Activated naive CD4-positive, alpha-beta T cell treated with anti-CD3 and anti-CD28 coated beads, Interleukin-2, amount 10 ng/mL, durations not matched to agents 7 days and 5 days (primary cell): Measurements from ENCODE around the gene LYSMD3.

Source experiments
- CTCF ChIA-PET: fragments of 350-600 bp; sonication (Branson Sonifier 250); formaldehyde crosslinking; loops from one replicate; lab custom pipeline; 2021; ENCODE audit warnings: antibody characterized with exemption; lab: Charles Lee
- DNase-seq: peaks from one replicate; pipeline ENCODE4 v3.0.0-alpha.2; 2020
- H3K27ac Mint-ChIP-seq: one replicate; pipeline ENCODE4 v1.8.0; 2021; ENCODE audit warnings: mild to moderate bottlenecking, moderate library complexity, mixed read lengths
- H3K27me3 Mint-ChIP-seq: one replicate; pipeline ENCODE4 v1.8.0; 2021; ENCODE audit warnings: mild to moderate bottlenecking, mixed read lengths
- H3K36me3 Mint-ChIP-seq: one replicate; pipeline ENCODE4 v1.8.0; 2021; ENCODE audit warnings: mixed read lengths
- H3K4me1 Mint-ChIP-seq: one replicate; pipeline ENCODE4 v1.8.0; 2021; ENCODE audit warnings: mixed read lengths
- H3K4me3 Mint-ChIP-seq: one replicate; pipeline ENCODE4 v1.8.0; 2021; ENCODE audit warnings: mild to moderate bottlenecking, moderate library complexity, mixed read lengths
- H3K9me3 Mint-ChIP-seq: one replicate; pipeline ENCODE4 v1.8.0; 2021; ENCODE audit warnings: mixed read lengths

Gene LYSMD3

DNA sequence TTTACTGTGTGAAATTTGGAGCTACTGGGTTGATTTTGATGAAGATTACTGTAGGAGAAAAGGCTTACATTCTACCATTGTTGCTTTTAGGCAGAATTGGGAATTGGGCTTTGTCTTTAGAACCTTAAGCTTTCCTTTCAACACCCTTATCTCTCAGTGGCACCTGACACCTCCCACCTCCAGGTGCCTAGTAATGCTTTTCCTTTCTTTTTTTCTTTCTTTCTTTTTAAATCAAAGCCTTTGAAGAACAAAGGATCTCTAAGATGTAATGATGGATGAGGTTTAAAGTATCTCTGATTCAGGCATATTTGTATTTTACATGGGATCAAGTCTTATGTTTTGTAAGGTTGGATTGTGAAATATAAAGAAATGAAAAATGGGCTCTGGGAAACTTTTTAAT, 26.3 kb upstream of the LYSMD3 start:
- CTCF ChIA-PET: no interaction called here
- no peak overlapping the region for H3K4me3 Mint-ChIP-seq
- H3K27me3 Mint-ChIP-seq: peaks cover 47% of the 10 kb centered on the region
- H3K27ac Mint-ChIP-seq: no peak overlapping the region
- peaks cover 10% of the 10 kb centered on the region for H3K4me1 Mint-ChIP-seq
- no peaks in the 10 kb centered on the region for H3K36me3 Mint-ChIP-seq
- DNase-seq: no peak
- no peaks in the 10 kb centered on the region for H3K9me3 Mint-ChIP-seq

GRCh38 chr5:90554358-90555006, 25.1 kb upstream of the LYSMD3 start:
- Mint-ChIP-seq H3K9me3 (no peaks in the 10 kb centered on the region), H3K4me1 (peaks cover 10% of the 10 kb centered on the region), H3K36me3 (no peaks in the 10 kb centered on the region), H3K27me3 (peaks cover 53% of the 10 kb centered on the region), H3K27ac (no peak overlapping the region), H3K4me3 (no peak overlapping the region)
- CTCF ChIA-PET: no interaction called here
- DNase-seq: no peak

DNA sequence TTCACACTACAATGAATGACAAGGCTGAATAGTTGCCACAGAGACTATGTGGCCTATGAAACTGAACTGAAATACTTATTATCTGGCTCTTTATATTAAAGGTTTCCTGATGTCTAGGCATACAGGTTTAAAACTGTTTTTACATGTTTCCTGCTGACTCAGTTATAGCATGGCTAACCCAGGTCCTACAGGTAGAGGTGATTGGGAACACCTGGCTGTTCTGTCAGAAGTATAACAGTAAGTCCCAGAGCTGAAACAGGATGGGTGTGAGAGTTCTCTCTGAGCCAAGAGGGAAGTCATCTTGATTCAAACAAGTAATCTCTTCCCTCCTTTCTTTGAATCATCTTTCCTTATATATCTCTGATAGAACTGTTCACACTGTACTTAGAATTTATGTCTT, 24.3 kb upstream of the LYSMD3 start:
- H3K36me3 Mint-ChIP-seq: no peaks in the 10 kb centered on the region
- H3K27me3 Mint-ChIP-seq: peaks cover 48% of the 10 kb centered on the region
- H3K27ac Mint-ChIP-seq: no peak overlapping the region
- DNase-seq: no peak
- peaks cover 6% of the 10 kb centered on the region for H3K4me1 Mint-ChIP-seq
- no peaks in the 10 kb centered on the region for H3K9me3 Mint-ChIP-seq
- CTCF ChIA-PET: no interaction called here
- H3K4me3 Mint-ChIP-seq: no peak overlapping the region

GRCh38 chr5:90551376-90551775, 22.0 kb upstream of the LYSMD3 start:
- Mint-ChIP-seq H3K4me1 (no peaks in the 10 kb centered on the region), H3K4me3 (no peak overlapping the region), H3K27me3 (peaks cover 24% of the 10 kb centered on the region), H3K9me3 (no peaks in the 10 kb centered on the region), H3K27ac (no peak overlapping the region), H3K36me3 (no peaks in the 10 kb centered on the region)
- CTCF ChIA-PET: no interaction called here
- no peak for DNase-seq

- CTCF ChIA-PET: interaction anchor here (1.8 kb wide), 1 partner anchor 124 kb away, joined by 4 read pairs; no protein-coding TSS in a partner anchor
- no peak for DNase-seq
- no peak overlapping the region for H3K27ac Mint-ChIP-seq
- H3K27me3 Mint-ChIP-seq: peaks cover 20% of the 10 kb centered on the region
- no peaks in the 10 kb centered on the region for H3K4me1 Mint-ChIP-seq
- no peak overlapping the region for H3K4me3 Mint-ChIP-seq
- no peaks in the 10 kb centered on the region for H3K9me3 Mint-ChIP-seq
- no peaks in the 10 kb centered on the region for H3K36me3 Mint-ChIP-seq
These were observed 21.6 kb upstream of the LYSMD3 start for GRCh38 chr5:90550963-90551362.

DNA sequence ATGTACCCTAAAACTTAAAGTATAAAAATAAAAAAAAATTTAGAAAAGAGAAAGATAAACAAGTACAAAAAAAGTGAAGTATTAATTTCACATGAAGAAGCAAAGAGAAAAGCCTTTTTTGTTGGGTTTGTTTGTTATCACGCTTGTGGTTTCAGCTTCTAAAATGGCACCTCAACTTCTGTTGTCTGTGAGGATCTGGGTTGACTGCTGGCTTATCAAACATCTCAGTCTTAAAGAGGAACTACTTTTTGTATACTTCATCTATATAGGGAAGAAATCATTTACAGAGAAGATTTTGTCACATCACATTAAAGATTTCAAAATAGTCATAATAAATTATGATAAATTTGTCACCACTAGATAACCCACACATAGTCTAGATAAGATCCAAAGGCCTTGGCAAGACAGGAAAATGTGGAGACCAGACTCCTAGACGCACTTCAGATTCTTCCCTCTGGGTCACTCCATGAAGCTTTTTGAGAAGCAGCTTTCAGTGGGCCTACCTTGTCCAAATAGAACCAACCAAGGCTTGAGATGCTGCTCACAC, 20.4 kb upstream of the LYSMD3 start:
- Mint-ChIP-seq H3K9me3 (no peaks in the 10 kb centered on the region), H3K27ac (no peak overlapping the region), H3K27me3 (peaks cover 17% of the 10 kb centered on the region), H3K4me1 (no peaks in the 10 kb centered on the region), H3K36me3 (no peaks in the 10 kb centered on the region), H3K4me3 (no peak overlapping the region)
- CTCF ChIA-PET: interaction anchor here (1.8 kb wide), 1 partner anchor 122 kb away, joined by 4 read pairs; no protein-coding TSS in a partner anchor
- DNase-seq: no peak

GRCh38 chr5:90549223-90549622, 19.8 kb upstream of the LYSMD3 start:
- H3K27me3 Mint-ChIP-seq: peaks cover 17% of the 10 kb centered on the region
- no peaks in the 10 kb centered on the region for H3K9me3 Mint-ChIP-seq
- no peak overlapping the region for H3K27ac Mint-ChIP-seq
- CTCF ChIA-PET: interaction anchor here (1.8 kb wide), 1 partner anchor 122 kb away, joined by 4 read pairs; no protein-coding TSS in a partner anchor
- H3K36me3 Mint-ChIP-seq: no peaks in the 10 kb centered on the region
- DNase-seq: no peak
- no peaks in the 10 kb centered on the region for H3K4me1 Mint-ChIP-seq
- H3K4me3 Mint-ChIP-seq: no peak overlapping the region

DNA sequence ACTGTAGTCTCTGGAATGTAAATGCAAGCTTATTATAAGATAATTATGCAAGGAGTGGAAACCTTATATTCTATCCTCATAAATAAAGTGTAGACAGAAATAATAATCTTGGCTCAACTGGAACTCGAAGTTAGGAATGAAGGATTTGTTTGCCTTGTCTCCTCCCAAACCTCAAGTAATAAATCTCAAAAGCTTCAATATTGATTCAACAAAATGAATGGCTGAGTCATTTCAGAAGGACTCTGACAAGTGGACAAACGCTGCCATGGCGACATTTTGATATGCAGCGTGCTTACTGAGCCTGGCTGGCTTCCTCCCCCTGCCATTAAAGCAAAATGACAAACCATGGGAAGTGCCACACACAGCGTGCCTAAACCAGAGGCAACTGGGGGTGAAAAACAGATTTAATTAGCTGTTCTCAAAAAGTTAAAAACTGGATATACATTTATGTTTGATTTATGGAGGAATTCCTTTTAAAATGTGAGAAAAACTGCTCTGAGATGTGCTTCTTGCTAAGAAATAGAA, 18.7 kb upstream of the LYSMD3 start:
- H3K9me3 Mint-ChIP-seq: no peaks in the 10 kb centered on the region
- H3K27me3 Mint-ChIP-seq: peaks cover 21% of the 10 kb centered on the region
- CTCF ChIA-PET: no interaction called here
- H3K27ac Mint-ChIP-seq: no peak overlapping the region
- H3K36me3 Mint-ChIP-seq: no peaks in the 10 kb centered on the region
- no peak for DNase-seq
- H3K4me1 Mint-ChIP-seq: no peaks in the 10 kb centered on the region
- no peak overlapping the region for H3K4me3 Mint-ChIP-seq

- Mint-ChIP-seq H3K27ac (no peak overlapping the region), H3K4me3 (no peak overlapping the region), H3K9me3 (no peaks in the 10 kb centered on the region), H3K27me3 (peaks cover 21% of the 10 kb centered on the region), H3K36me3 (no peaks in the 10 kb centered on the region), H3K4me1 (no peaks in the 10 kb centered on the region)
- CTCF ChIA-PET: no interaction called here
- DNase-seq: no peak
These were observed 17.7 kb upstream of the LYSMD3 start for GRCh38 chr5:90547072-90547536.

- H3K27me3 Mint-ChIP-seq: peaks cover 26% of the 10 kb centered on the region
- CTCF ChIA-PET: no interaction called here
- no peak overlapping the region for H3K4me3 Mint-ChIP-seq
- H3K9me3 Mint-ChIP-seq: no peaks in the 10 kb centered on the region
- no peaks in the 10 kb centered on the region for H3K36me3 Mint-ChIP-seq
- DNase-seq: no peak
- no peak overlapping the region for H3K27ac Mint-ChIP-seq
- no peaks in the 10 kb centered on the region for H3K4me1 Mint-ChIP-seq
These were observed 16.9 kb upstream of the LYSMD3 start for GRCh38 chr5:90546216-90546837.

GRCh38 chr5:90545511-90545910, 16.1 kb upstream of the LYSMD3 start:
- Mint-ChIP-seq H3K4me3 (no peak overlapping the region), H3K36me3 (no peaks in the 10 kb centered on the region), H3K27me3 (peaks cover 30% of the 10 kb centered on the region), H3K27ac (no peak overlapping the region), H3K9me3 (no peaks in the 10 kb centered on the region), H3K4me1 (no peaks in the 10 kb centered on the region)
- DNase-seq: no peak
- CTCF ChIA-PET: no interaction called here

- H3K27ac Mint-ChIP-seq: no peak overlapping the region
- no peak overlapping the region for H3K4me3 Mint-ChIP-seq
- no peaks in the 10 kb centered on the region for H3K4me1 Mint-ChIP-seq
- H3K27me3 Mint-ChIP-seq: peaks cover 30% of the 10 kb centered on the region
- no peaks in the 10 kb centered on the region for H3K36me3 Mint-ChIP-seq
- CTCF ChIA-PET: interaction anchor here (0.8 kb wide), 1 partner anchor 13 kb away, joined by 3 read pairs; no protein-coding TSS in a partner anchor
- DNase-seq: no peak
- no peaks in the 10 kb centered on the region for H3K9me3 Mint-ChIP-seq
These were observed 13.6 kb upstream of the LYSMD3 start for GRCh38 chr5:90542827-90543519.

- Mint-ChIP-seq H3K36me3 (no peaks in the 10 kb centered on the region), H3K9me3 (no peaks in the 10 kb centered on the region), H3K4me3 (no peak overlapping the region), H3K4me1 (peaks cover 1% of the 10 kb centered on the region), H3K27ac (no peak overlapping the region), H3K27me3 (peaks cover 24% of the 10 kb centered on the region)
- DNase-seq: no peak
- CTCF ChIA-PET: no interaction called here
These were observed 5.5 kb upstream of the LYSMD3 start for GRCh38 chr5:90534922-90535321.

GRCh38 chr5:90533794-90534193, 4.4 kb upstream of the LYSMD3 start:
- H3K27me3 Mint-ChIP-seq: peaks cover 20% of the 10 kb centered on the region
- no peaks in the 10 kb centered on the region for H3K9me3 Mint-ChIP-seq
- DNase-seq: no peak
- no peak overlapping the region for H3K27ac Mint-ChIP-seq
- H3K36me3 Mint-ChIP-seq: no peaks in the 10 kb centered on the region
- CTCF ChIA-PET: no interaction called here
- H3K4me3 Mint-ChIP-seq: no peak overlapping the region
- H3K4me1 Mint-ChIP-seq: peaks cover 4% of the 10 kb centered on the region
